ENCODE results near the gene GRM1.
A peak's percentile ranks its signal among the peaks of the same experiment; 100 is the strongest.

The GRM1 gene

GRCh38 chr6:146301764-146302163 is 272.9 kb downstream of the GRM1 start:
- H3K4me3 ChIP-seq (replicated peaks; ENCODE audit: low read depth, low read length): no peak overlapping the region
- TF ChIP-seq CTCF (IDR thresholded peaks at IDR 0.05; ENCODE audit: low read length, missing control alignments): no peak
- DNase-seq (ENCODE audit: low read depth): peak; percentile 63

- no peak overlapping the region for H3K4me3 ChIP-seq (replicated peaks; ENCODE audit: low read depth, low read length)
- DNase-seq (ENCODE audit: low read depth): no peak
- TF ChIP-seq CTCF (IDR thresholded peaks at IDR 0.05; ENCODE audit: low read length, missing control alignments): no peak
These were observed 274.1 kb downstream of the GRM1 start for GRCh38 chr6:146302994-146303393.

- H3K4me3 ChIP-seq (replicated peaks; ENCODE audit: low read depth, low read length): no peak overlapping the region
- no peak for TF ChIP-seq CTCF (IDR thresholded peaks at IDR 0.05; ENCODE audit: low read length, missing control alignments)
- DNase-seq (ENCODE audit: low read depth): no peak
These were observed 275.3 kb downstream of the GRM1 start for GRCh38 chr6:146304181-146304580.

GRCh38 chr6:146305092-146305491 is 276.2 kb downstream of the GRM1 start:
- no peak for TF ChIP-seq CTCF (IDR thresholded peaks at IDR 0.05; ENCODE audit: low read length, missing control alignments)
- no peak overlapping the region for H3K4me3 ChIP-seq (replicated peaks; ENCODE audit: low read depth, low read length)
- peak; percentile 56 for DNase-seq (ENCODE audit: low read depth)

GRCh38 chr6:146305951-146306350 is 277.1 kb downstream of the GRM1 start:
- no peak overlapping the region for H3K4me3 ChIP-seq (replicated peaks; ENCODE audit: low read depth, low read length)
- DNase-seq (ENCODE audit: low read depth): no peak
- no peak for TF ChIP-seq CTCF (IDR thresholded peaks at IDR 0.05; ENCODE audit: low read length, missing control alignments)

GRCh38 chr6:146310628-146311027 is 281.8 kb downstream of the GRM1 start:
- DNase-seq (ENCODE audit: low read depth): no peak
- no peak overlapping the region for H3K4me3 ChIP-seq (replicated peaks; ENCODE audit: low read depth, low read length)
- TF ChIP-seq CTCF (IDR thresholded peaks at IDR 0.05; ENCODE audit: low read length, missing control alignments): no peak

- H3K4me3 ChIP-seq (replicated peaks; ENCODE audit: low read depth, low read length): no peak overlapping the region
- TF ChIP-seq CTCF (IDR thresholded peaks at IDR 0.05; ENCODE audit: low read length, missing control alignments): no peak
- DNase-seq (ENCODE audit: low read depth): no peak
These were observed 282.2 kb downstream of the GRM1 start for GRCh38 chr6:146311079-146311478.

Measured in fibroblast of pulmonary artery (primary cell).